Breast epithelium (tissue), 3 donors: ENCODE results near the gene ASXL1.

Experiments
- CTCF ChIP-seq, 3 donors: fragments of 450-650 bp; IDR thresholded peaks; one replicate each; pipeline ENCODE4 v1.5.1; 2016 to 2017; ENCODE audit warnings: antibody characterized with exemption in 3 of 3, mild to moderate bottlenecking in 3 of 3, moderate library complexity in 3 of 3
- POLR2A ChIP-seq: fragments of 450-650 bp; IDR thresholded peaks from one replicate; pipeline ENCODE4 v1.6.1; 2016; ENCODE audit warnings: antibody characterized with exemption, mild to moderate bottlenecking, moderate library complexity
- POLR2AphosphoS5 ChIP-seq, 3 donors: sonication (generic); formaldehyde crosslinking; IDR thresholded peaks; one replicate each; pipeline ENCODE4 v1.6.1; 2017; ENCODE audit warnings: antibody characterized with exemption in 3 of 3

GRCh38 chr20:32466739-32467505 is 108.8 kb downstream of the ASXL1 start:
- TF ChIP-seq POLR2A (no peak), CTCF (IDR thresholded peaks at IDR 0.05) (no peak), POLR2AphosphoS5 (IDR thresholded peaks at IDR 0.05) (no peak)
